Activated T-helper 2 cell treated with anti-CD3 and anti-CD28 coated beads, Interferon-gamma antibody, Interleukin-2, Interleukin-4, amounts not matched to agents 10 μg/mL and 5 μg/mL and 100 μg/mL, durations not matched to agents 14 hours and 24 hours and 36 hours (primary cell): ENCODE results near the gene CYP27C1. TPM values are rescaled to one million over a fixed set of nuclear protein-coding genes. Genes with fewer than 3 reads are reported as not detected.
"Not testable (repeated sequence)": the region's sequence is repeated elsewhere in the genome, so short reads cannot be mapped to it uniquely, and the experiment has no call there.

Experiments used
- DNase-seq: peaks from one replicate; pipeline ENCODE4 v3.0.0; 2021; ENCODE audit warnings: low spot score
- H3K27ac Mint-ChIP-seq: one replicate; pipeline ENCODE4 v1.8.0; 2021; ENCODE audit warnings: mixed read lengths
- H3K27me3 Mint-ChIP-seq: one replicate; pipeline ENCODE4 v1.8.0; 2021; ENCODE audit warnings: low read depth, mixed read lengths
- H3K36me3 Mint-ChIP-seq: one replicate; pipeline ENCODE4 v1.8.0; 2021; ENCODE audit warnings: low read depth, mixed read lengths
- H3K4me1 Mint-ChIP-seq: one replicate; pipeline ENCODE4 v1.8.0; 2021; ENCODE audit warnings: low read depth, mixed read lengths
- H3K4me3 Mint-ChIP-seq: one replicate; pipeline ENCODE4 v1.8.0; 2021; ENCODE audit warnings: low read depth, mild to moderate bottlenecking, moderate library complexity, mixed read lengths
- H3K9me3 Mint-ChIP-seq: one replicate; pipeline ENCODE4 v1.8.0; 2021; ENCODE audit warnings: mixed read lengths
- intact Hi-C: fragments of 100-400 bp; cut with micrococcal nuclease; formaldehyde crosslinking; loops from one replicate; pipeline ENCODE4 v1.15.1; 2023
- total RNA-seq: library from RNA; stranded (reverse); gene quantifications from 2 replicates; pipeline ENCODE4 v1.2.3, GENCODE V29; 2022

The CYP27C1 gene
- total RNA-seq = not detected in 2 replicates

- H3K9me3 Mint-ChIP-seq = no peaks in the 10 kb centered on the region
- H3K36me3 Mint-ChIP-seq = peaks cover 3% of the 10 kb centered on the region
- intact Hi-C loops = no loop called here
- H3K4me3 Mint-ChIP-seq = peak within 1 kb of the TSS; percentile 72
- H3K27ac Mint-ChIP-seq = no peak within 1 kb of the TSS
- H3K27me3 Mint-ChIP-seq = peaks cover 55% of the 10 kb centered on the region
- no peak for DNase-seq
- H3K4me1 Mint-ChIP-seq = peaks cover 8% of the 10 kb centered on the region
These were observed at the start of gene CYP27C1 for GRCh38 chr2:127220102-127220767. Gene CYP27C1, minus strand, starts transcription at chr2:127220299. Its CDS starts 29 bp downstream, at chr2:127220270.

GRCh38 chr2:127261804-127262406, 41.8 kb upstream of the CYP27C1 start:
- no peaks in the 10 kb centered on the region for H3K9me3 Mint-ChIP-seq
- H3K27me3 Mint-ChIP-seq = no peaks in the 10 kb centered on the region
- DNase-seq = no peak
- no peak overlapping the region for H3K4me3 Mint-ChIP-seq
- intact Hi-C loops = no loop called here
- H3K4me1 Mint-ChIP-seq = no peaks in the 10 kb centered on the region
- H3K36me3 Mint-ChIP-seq = peaks cover 63% of the 10 kb centered on the region
- H3K27ac Mint-ChIP-seq = no peak overlapping the region

- Mint-ChIP-seq H3K4me3 (no peak overlapping the region), H3K9me3 (no peaks in the 10 kb centered on the region), H3K36me3 (peaks cover 61% of the 10 kb centered on the region), H3K4me1 (peaks cover 5% of the 10 kb centered on the region), H3K27ac (no peak overlapping the region), H3K27me3 (no peaks in the 10 kb centered on the region)
- DNase-seq = no peak
- intact Hi-C loops = no loop called here
These were observed 39.3 kb upstream of the CYP27C1 start for GRCh38 chr2:127259355-127259754.

- intact Hi-C loops = no loop called here
- Mint-ChIP-seq H3K4me1 (peaks cover 6% of the 10 kb centered on the region), H3K27me3 (no peaks in the 10 kb centered on the region), H3K27ac (no peak overlapping the region), H3K9me3 (no peaks in the 10 kb centered on the region), H3K4me3 (no peak overlapping the region), H3K36me3 (peaks cover 48% of the 10 kb centered on the region)
- no peak for DNase-seq
These were observed 36.8 kb upstream of the CYP27C1 start for GRCh38 chr2:127256866-127257265.

GRCh38 chr2:127256381-127256780, 36.3 kb upstream of the CYP27C1 start:
- Mint-ChIP-seq H3K9me3 (no peaks in the 10 kb centered on the region), H3K4me1 (peaks cover 6% of the 10 kb centered on the region), H3K27me3 (no peaks in the 10 kb centered on the region), H3K36me3 (peaks cover 44% of the 10 kb centered on the region), H3K4me3 (no peak overlapping the region), H3K27ac (no peak overlapping the region)
- DNase-seq = no peak
- intact Hi-C loops = no loop called here

- peaks cover 6% of the 10 kb centered on the region for H3K4me1 Mint-ChIP-seq
- no peak overlapping the region for H3K4me3 Mint-ChIP-seq
- H3K9me3 Mint-ChIP-seq = no peaks in the 10 kb centered on the region
- peaks cover 42% of the 10 kb centered on the region for H3K36me3 Mint-ChIP-seq
- no peaks in the 10 kb centered on the region for H3K27me3 Mint-ChIP-seq
- no peak overlapping the region for H3K27ac Mint-ChIP-seq
- no peak for DNase-seq
- intact Hi-C loops = no loop called here
These were observed 35.6 kb upstream of the CYP27C1 start for GRCh38 chr2:127255721-127256120.

GRCh38 chr2:127255146-127255545, 35.0 kb upstream of the CYP27C1 start:
- DNase-seq = no peak
- no peak overlapping the region for H3K27ac Mint-ChIP-seq
- H3K27me3 Mint-ChIP-seq = no peaks in the 10 kb centered on the region
- H3K36me3 Mint-ChIP-seq = peaks cover 38% of the 10 kb centered on the region
- H3K4me1 Mint-ChIP-seq = peaks cover 6% of the 10 kb centered on the region
- intact Hi-C loops = no loop called here
- no peaks in the 10 kb centered on the region for H3K9me3 Mint-ChIP-seq
- H3K4me3 Mint-ChIP-seq = no peak overlapping the region

- no peak for DNase-seq
- intact Hi-C loops = no loop called here
- H3K9me3 Mint-ChIP-seq = no peaks in the 10 kb centered on the region
- no peak overlapping the region for H3K4me3 Mint-ChIP-seq
- peaks cover 36% of the 10 kb centered on the region for H3K36me3 Mint-ChIP-seq
- H3K27me3 Mint-ChIP-seq = no peaks in the 10 kb centered on the region
- no peak overlapping the region for H3K27ac Mint-ChIP-seq
- H3K4me1 Mint-ChIP-seq = peaks cover 6% of the 10 kb centered on the region
These were observed 34.4 kb upstream of the CYP27C1 start for GRCh38 chr2:127254386-127254981.

GRCh38 chr2:127241184-127241583, 21.1 kb upstream of the CYP27C1 start:
- intact Hi-C loops, H3K27ac Mint-ChIP-seq, H3K36me3 Mint-ChIP-seq, H3K4me3 Mint-ChIP-seq, H3K4me1 Mint-ChIP-seq, H3K27me3 Mint-ChIP-seq, DNase-seq: not testable (repeated sequence)
- peaks cover 26% of the 10 kb centered on the region for H3K9me3 Mint-ChIP-seq

GRCh38 chr2:127239395-127239794, 19.3 kb upstream of the CYP27C1 start:
- Mint-ChIP-seq H3K9me3 (peaks cover 26% of the 10 kb centered on the region), H3K27ac (no peak overlapping the region), H3K27me3 (peaks cover 2% of the 10 kb centered on the region), H3K36me3 (no peaks in the 10 kb centered on the region), H3K4me3 (no peak overlapping the region), H3K4me1 (no peaks in the 10 kb centered on the region)
- intact Hi-C loops = no loop called here
- no peak for DNase-seq

- intact Hi-C loops, H3K4me1 Mint-ChIP-seq, DNase-seq, H3K4me3 Mint-ChIP-seq, H3K27ac Mint-ChIP-seq, H3K36me3 Mint-ChIP-seq, H3K27me3 Mint-ChIP-seq: not testable (repeated sequence)
- peaks cover 26% of the 10 kb centered on the region for H3K9me3 Mint-ChIP-seq
These were observed 17.7 kb upstream of the CYP27C1 start for GRCh38 chr2:127237768-127238167.

GRCh38 chr2:127235082-127235702, 15.1 kb upstream of the CYP27C1 start:
- H3K27ac Mint-ChIP-seq = no peak overlapping the region
- H3K36me3 Mint-ChIP-seq = no peaks in the 10 kb centered on the region
- H3K27me3 Mint-ChIP-seq = peaks cover 2% of the 10 kb centered on the region
- H3K9me3 Mint-ChIP-seq = peaks cover 14% of the 10 kb centered on the region
- no peaks in the 10 kb centered on the region for H3K4me1 Mint-ChIP-seq
- DNase-seq = no peak
- intact Hi-C loops = no loop called here
- no peak overlapping the region for H3K4me3 Mint-ChIP-seq

- Mint-ChIP-seq H3K4me3 (no peak overlapping the region), H3K9me3 (peaks cover 13% of the 10 kb centered on the region), H3K27me3 (peaks cover 2% of the 10 kb centered on the region), H3K27ac (no peak overlapping the region), H3K36me3 (peaks cover 2% of the 10 kb centered on the region), H3K4me1 (no peaks in the 10 kb centered on the region)
- no peak for DNase-seq
- intact Hi-C loops = no loop called here
These were observed 13.6 kb upstream of the CYP27C1 start for GRCh38 chr2:127233710-127234109.
